RWPE2 (cell line): ENCODE results near the gene FAM89A.
"Not testable (repeated sequence)": the region's sequence is repeated elsewhere in the genome, so short reads cannot be mapped to it uniquely, and the experiment has no call there.

Experiments used
- ATAC-seq: fragments of 200-7000 bp; cut with Tn5 transposase; 3 replicates; pipeline ENCODE4 v1.9.1; 2021; ENCODE audit warnings: low read depth
- DNase-seq: peaks from one replicate; pipeline ENCODE4 v3.0.0-alpha.2; 2020; ENCODE audit warnings: low spot score
- H3K27ac ChIP-seq: fragments of 450-650 bp; 2 replicates; pipeline ENCODE4 v1.5.1; 2017; ENCODE audit warnings: mild to moderate bottlenecking; ENCODE audit not compliant: poor library complexity, severe bottlenecking
- H3K27me3 ChIP-seq: fragments of 250-450 bp; sonication (Bioruptor Pico); 2 replicates; pipeline ENCODE4 v1.5.1; 2021; ENCODE audit warnings: mild to moderate bottlenecking, moderate library complexity; ENCODE audit not compliant: insufficient read depth, poor library complexity, severe bottlenecking
- H3K36me3 ChIP-seq: fragments of 250-450 bp; sonication (Bioruptor Pico); 2 replicates; pipeline ENCODE4 v1.5.1; 2020; ENCODE audit warnings: low read depth, mild to moderate bottlenecking, moderate library complexity
- H3K4me1 ChIP-seq: fragments of 250-450 bp; sonication (Bioruptor Pico); 2 replicates; pipeline ENCODE4 v1.5.1; 2021; ENCODE audit warnings: mild to moderate bottlenecking, moderate library complexity; ENCODE audit not compliant: insufficient read depth, poor library complexity, severe bottlenecking
- H3K4me3 ChIP-seq: fragments of 250-450 bp; sonication (Bioruptor Pico); 2 replicates; pipeline ENCODE4 v1.5.1; 2021; ENCODE audit warnings: mild to moderate bottlenecking, moderate library complexity; ENCODE audit not compliant: severe bottlenecking
- H3K9me3 ChIP-seq: fragments of 250-450 bp; sonication (Bioruptor Pico); 2 replicates; pipeline ENCODE4 v1.5.1; 2021; ENCODE audit warnings: mild to moderate bottlenecking, moderate library complexity; ENCODE audit not compliant: severe bottlenecking
- CTCF ChIP-seq: fragments of 450-650 bp; IDR thresholded peaks from one replicate; pipeline ENCODE4 v1.5.1; 2017; ENCODE audit warnings: mild to moderate bottlenecking, moderate library complexity; ENCODE audit not compliant: poor library complexity, severe bottlenecking

The FAM89A gene

GRCh38 chr1:231032963-231033362, 7.1 kb downstream of the FAM89A start:
- no peak for ATAC-seq
- no peak overlapping the region for H3K27ac ChIP-seq
- no peak for DNase-seq
- no peaks in the 10 kb centered on the region for H3K27me3 ChIP-seq
- H3K4me3 ChIP-seq = no peak overlapping the region
- no peaks in the 10 kb centered on the region for H3K9me3 ChIP-seq
- no peaks in the 10 kb centered on the region for H3K36me3 ChIP-seq
- TF ChIP-seq CTCF = no peak
- no peaks in the 10 kb centered on the region for H3K4me1 ChIP-seq

- ATAC-seq = no peak
- no peak overlapping the region for H3K27ac ChIP-seq
- DNase-seq = no peak
- H3K9me3 ChIP-seq = no peaks in the 10 kb centered on the region
- no peaks in the 10 kb centered on the region for H3K36me3 ChIP-seq
- H3K4me3 ChIP-seq = no peak overlapping the region
- H3K4me1 ChIP-seq = no peaks in the 10 kb centered on the region
- H3K27me3 ChIP-seq = no peaks in the 10 kb centered on the region
- TF ChIP-seq CTCF = no peak
These were observed 10.2 kb downstream of the FAM89A start for GRCh38 chr1:231029841-231030240.

- not testable (repeated sequence) for DNase-seq, H3K4me1 ChIP-seq, H3K27me3 ChIP-seq, H3K9me3 ChIP-seq, H3K36me3 ChIP-seq, H3K27ac ChIP-seq, ATAC-seq, H3K4me3 ChIP-seq
These were observed 10.8 kb downstream of the FAM89A start for GRCh38 chr1:231029247-231029646.

- H3K36me3 ChIP-seq = no peaks in the 10 kb centered on the region
- H3K27me3 ChIP-seq = no peaks in the 10 kb centered on the region
- no peaks in the 10 kb centered on the region for H3K4me1 ChIP-seq
- H3K4me3 ChIP-seq = no peak overlapping the region
- DNase-seq = no peak
- no peak overlapping the region for H3K27ac ChIP-seq
- H3K9me3 ChIP-seq = no peaks in the 10 kb centered on the region
- TF ChIP-seq CTCF = no peak
- no peak for ATAC-seq
These were observed 11.4 kb downstream of the FAM89A start for GRCh38 chr1:231028682-231029081.

GRCh38 chr1:231027971-231028370, 12.1 kb downstream of the FAM89A start:
- Histone ChIP-seq H3K27me3 (no peaks in the 10 kb centered on the region), H3K27ac (no peak overlapping the region), H3K9me3 (no peaks in the 10 kb centered on the region), H3K4me1 (no peaks in the 10 kb centered on the region), H3K4me3 (no peak overlapping the region), H3K36me3 (no peaks in the 10 kb centered on the region)
- ATAC-seq = no peak
- DNase-seq = no peak
- no peak for TF ChIP-seq CTCF
